T-helper 22 cell (primary cell): ENCODE measurements around the gene PCK2.

Experiments
- DNase-seq: peaks from one replicate; pipeline ENCODE4 v3.0.0-alpha.2; 2020; ENCODE audit warnings: low read depth

The PCK2 gene

GRCh38 chr14:24075485-24076301 is 18.4 kb upstream of the PCK2 start:
- no peak for DNase-seq

GRCh38 chr14:24076302-24076601 is 17.9 kb upstream of the PCK2 start:
- DNase-seq, result no peak

DNA sequence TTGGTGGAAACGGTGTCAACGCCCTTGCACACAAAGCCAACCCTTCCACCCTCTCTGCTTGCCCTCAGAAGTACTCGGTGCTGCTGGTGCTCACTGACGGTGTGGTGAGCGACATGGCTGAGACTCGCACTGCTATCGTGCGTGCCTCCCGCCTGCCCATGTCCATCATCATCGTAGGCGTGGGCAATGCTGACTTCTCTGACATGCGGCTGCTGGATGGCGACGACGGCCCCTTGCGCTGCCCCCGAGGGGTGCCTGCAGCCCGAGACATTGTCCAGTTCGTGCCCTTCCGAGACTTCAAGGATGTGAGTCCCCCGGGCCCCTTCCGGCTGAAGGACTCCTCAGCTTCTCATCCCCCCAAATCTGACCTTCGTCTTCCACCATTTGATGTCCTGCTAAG is 17.0 kb upstream of the PCK2 start:
- DNase-seq, result no peak

GRCh38 chr14:24078146-24078545 is 16.0 kb upstream of the PCK2 start:
- no peak for DNase-seq

GRCh38 chr14:24079491-24080141 is 14.5 kb upstream of the PCK2 start:
- no peak for DNase-seq

- no peak for DNase-seq
Observed at GRCh38 chr14:24080142-24080530, 14.0 kb upstream of the PCK2 start.

DNA sequence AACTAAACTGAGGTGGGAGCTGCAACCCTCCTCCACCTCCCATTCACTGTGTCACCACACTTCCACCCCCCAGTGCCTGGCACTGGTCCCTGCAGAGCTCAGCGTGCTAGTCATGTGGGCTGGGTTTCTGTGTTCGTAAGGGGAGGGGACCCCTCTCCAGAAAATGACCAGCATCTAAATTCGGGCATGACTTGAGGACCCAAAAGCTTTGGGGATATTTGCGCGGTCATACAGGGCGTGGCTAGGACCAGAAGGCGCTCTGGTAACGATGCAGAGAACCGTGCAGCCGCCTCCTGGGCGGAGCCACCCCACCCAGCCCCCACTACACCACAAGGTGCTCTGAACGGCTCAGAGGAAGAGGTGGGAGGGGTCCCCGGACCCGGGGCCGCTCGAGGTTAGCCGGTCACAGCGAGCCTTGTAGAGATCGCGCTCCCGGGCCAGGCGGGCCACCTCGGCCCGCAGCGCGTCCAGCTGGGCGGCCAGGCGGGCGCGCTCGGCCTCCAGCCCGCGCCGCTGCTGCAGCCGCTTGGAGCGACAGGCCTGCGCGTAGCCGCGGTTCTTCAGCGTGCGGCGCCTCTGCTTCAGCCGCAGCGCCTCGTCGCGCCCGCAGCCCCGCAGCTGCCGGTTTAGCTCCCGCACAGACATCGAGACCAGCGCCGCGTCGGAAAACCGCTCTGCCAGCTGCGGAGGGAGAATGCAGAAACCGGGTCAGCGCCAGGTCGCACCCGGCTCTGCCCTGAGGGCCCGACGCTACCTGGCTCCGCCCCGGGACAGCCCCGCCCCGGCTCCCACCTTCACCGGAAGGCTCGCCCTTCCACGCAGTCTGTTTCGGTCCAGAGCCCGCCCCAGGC is 13.0 kb upstream of the PCK2 start:
- peak; percentile 46 for DNase-seq

GRCh38 chr14:24081739-24082211 is 12.3 kb upstream of the PCK2 start:
- DNase-seq, result no peak

DNA sequence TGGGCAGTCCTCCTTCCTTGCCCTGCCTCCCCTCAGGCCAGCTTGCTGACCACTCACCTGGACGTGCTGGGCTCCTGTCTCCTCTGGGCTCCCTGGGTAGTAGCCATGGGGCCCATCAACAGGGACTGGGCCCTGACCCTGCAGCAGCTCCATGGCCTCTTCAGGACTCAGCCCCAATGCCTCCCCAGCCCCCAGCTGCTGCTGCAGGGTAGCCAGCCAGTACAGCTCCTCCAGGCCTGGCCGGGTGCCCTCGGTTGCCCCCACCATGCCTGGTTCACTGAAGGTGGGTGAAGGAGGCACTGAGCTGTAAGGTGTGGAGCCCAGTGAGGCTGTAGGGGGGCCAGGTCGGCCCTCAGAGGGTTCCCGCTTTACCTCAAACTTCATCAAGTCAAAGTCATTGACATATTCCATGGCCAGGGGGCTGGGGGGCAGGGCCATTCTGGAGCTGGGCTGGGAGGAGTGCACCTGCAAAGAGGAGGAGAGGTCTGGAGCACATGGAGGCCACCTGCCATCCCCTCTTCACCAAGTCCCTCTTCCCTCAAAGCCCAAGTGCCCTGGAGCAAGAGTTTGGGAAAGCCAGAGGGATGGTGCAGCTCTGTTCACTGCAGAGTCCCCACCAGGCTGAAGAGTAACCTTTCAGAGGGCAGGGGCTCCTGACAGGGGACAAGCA is 11.6 kb upstream of the PCK2 start:
- DNase-seq, result no peak

DNA sequence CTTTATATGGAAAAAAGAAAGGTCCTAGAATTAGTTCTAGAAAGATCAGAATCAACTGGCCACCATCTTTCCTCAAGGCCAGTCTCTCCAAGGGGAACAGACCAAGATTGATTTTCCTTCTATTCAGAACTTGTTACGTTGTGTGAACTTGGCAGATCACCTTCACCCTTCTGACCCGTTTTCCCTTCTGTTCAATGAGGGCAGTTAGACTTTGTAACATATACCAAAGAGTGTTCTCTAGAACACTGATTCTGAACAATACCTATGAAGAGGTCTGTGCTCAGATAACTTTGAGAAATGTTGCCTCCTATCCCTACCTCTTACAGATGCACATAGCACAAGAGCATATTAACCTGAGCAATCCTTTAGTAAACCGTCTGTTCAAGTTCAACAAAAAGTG is 10.6 kb upstream of the PCK2 start:
- DNase-seq, result no peak

GRCh38 chr14:24084440-24084839 is 9.7 kb upstream of the PCK2 start:
- no peak for DNase-seq

DNA sequence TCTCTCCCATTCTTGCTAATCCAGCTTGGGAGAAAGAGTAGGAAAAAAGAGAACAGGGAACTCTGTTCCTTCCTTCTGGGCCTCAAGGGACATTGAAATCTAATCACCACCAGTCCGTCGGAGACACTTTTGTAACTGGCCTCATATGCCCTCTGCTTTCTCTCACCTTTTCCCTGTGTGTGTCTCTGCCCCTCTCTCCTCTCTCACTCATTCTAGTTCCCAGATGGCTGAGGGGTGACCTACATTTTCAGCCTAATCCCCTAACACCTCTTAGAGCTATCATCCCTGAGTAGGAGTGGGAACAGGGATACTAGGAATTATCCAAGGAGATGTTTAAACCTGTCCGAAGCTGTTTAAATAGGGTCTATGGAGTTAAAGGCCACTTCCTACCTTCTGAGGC is 8.9 kb upstream of the PCK2 start:
- DNase-seq, result no peak

- no peak for DNase-seq
Observed at GRCh38 chr14:24086193-24086955, 7.7 kb upstream of the PCK2 start.

GRCh38 chr14:24087004-24087403 is 7.1 kb upstream of the PCK2 start:
- DNase-seq, result no peak

DNA sequence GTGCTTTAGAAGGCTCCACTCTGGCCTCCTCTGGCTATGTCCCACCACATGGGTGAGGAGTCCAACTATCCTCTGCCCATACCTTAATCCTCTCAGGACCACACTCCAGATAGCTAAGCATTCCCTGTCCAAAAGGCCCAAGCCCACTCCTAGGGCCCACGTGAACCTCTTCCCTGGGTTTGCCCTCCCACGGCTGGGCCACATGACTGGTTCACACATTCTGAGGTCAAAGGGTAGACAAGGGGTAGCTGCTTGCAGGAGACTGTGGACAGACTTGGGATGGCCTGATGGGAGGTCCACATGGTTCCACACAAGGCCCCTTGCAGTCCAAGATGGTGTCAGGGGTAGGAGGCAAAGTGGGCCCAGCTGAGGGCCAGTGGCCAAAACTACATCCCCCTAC is 6.0 kb upstream of the PCK2 start:
- DNase-seq, result no peak

DNA sequence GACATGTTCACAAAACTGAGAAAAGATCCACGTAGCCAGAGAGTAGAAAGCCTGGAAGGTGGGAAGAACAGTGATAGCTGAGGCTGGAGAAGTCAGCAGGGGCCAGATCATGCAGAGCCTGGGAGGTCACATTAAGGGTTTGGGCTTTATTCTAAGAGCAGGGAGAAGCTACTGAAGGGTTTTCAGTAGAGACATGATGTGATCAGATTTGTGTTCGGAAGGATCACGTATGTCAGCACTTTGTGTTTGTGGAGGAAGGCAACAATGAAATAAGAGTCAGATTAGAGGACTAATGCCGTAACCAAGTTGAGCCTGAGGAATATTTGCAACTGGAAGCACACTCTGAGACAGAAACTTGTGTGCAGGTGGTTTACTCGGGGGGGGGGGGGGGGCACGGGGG is 4.2 kb upstream of the PCK2 start:
- DNase-seq, result no peak

GRCh38 chr14:24092110-24092504 is 2.0 kb upstream of the PCK2 start:
- DNase-seq, result no peak

DNA sequence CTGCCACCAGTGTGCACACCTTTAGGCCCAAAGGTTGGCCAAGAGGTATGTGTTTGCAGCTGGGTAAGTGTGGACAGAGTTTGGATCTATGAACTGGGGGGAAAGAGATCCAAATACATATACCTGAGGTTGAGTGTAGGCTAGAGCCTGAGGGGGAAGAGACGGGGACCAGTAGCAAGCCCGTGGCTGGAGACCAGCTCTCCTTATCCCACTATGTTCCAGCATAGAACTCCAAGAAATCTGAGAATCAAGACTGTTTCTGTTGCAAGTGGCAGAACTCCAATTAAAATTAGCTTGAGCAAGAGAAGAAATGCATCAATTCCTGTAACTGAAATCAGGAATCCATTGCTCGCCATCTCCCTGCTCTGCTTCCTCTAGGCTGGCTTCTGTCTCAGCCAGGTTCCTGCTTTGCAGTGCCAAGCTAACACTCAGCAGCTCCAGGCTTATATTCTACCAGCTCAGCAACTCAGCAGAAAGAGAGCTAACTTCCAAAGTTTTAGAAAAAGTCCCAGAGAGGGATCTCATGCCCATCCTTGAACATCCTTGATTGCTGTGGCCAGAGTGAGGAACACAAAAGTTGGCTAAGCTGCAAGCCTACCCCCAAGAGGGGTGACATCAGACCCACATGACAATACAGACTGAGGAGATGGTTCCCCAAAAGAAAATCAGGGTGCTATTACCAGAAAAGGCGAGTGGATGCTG is 1.5 kb upstream of the PCK2 start:
- DNase-seq, result no peak

DNA sequence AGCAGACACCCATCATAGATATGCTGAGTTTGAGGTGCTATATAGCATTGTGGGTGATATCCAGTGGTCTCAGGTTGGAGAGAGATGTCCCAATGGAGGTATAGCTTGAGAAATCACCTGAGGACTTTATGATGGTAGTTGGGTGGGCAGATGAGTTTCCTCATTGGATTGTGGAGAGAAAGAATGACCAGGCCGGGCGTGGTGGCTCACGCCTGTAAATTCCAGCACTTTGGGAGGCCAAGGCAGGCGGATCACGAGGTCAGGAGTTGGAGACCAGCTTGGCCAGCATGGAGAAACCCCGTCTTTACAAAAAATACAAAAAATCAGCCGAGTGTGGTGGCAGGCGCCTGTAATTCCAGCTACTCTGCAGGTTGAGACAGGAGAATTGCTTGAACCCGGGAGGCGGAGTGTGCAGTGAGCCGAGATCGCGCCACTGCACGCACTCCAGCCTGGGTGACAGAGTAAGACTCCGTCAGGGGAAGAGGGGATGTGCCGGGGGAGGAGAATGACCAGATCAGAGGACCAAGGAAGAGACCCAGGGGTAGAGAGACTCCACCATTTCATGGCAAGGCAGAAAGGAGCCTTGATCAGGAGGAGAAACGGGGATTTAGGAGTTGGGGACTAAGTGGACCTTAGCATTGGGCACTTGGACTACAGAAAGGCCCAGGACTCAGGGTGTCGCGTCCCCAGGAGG is 757 bp upstream of the PCK2 start:
- no peak for DNase-seq

DNA sequence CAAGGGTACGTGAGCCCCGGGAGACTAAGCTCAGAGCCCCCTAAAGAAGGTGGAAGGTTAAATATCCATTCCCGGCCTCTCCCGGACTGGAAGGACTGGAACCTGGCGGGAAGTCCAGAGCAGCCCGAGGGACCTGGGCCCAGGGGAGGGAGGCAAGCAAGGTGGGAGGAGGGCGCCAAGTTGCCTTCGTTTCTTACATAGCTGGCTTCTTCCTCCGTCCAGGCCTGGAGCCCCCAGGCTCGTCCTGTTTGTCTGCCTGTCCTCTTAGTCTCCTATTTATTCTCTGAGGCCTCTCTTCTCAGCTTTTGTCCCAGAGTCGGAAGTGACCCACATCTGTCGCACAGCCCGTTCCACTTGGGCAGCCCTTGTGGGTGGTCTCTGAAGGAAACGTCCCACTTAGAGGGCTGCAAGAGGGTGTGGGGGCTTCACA is 745 bp downstream of the PCK2 start:
- DNase-seq, result no peak
